KMS-11 (cell line): ENCODE measurements around the gene SPON1.

Experiments used
- H2AFZ ChIP-seq: fragments of 200-600 bp; sonication (generic); 2 replicates; pipeline ENCODE4 v1.6.1; 2016; ENCODE audit warnings: antibody characterized with exemption, mixed run types, low read depth
- H3K27ac ChIP-seq: fragments of 200-600 bp; sonication (generic); 2 replicates; pipeline ENCODE4 v1.6.1; 2016; ENCODE audit warnings: mild to moderate bottlenecking, mixed run types
- H3K27me3 ChIP-seq: fragments of 200-600 bp; sonication (generic); 2 replicates; pipeline ENCODE4 v1.6.1; 2017; ENCODE audit warnings: mild to moderate bottlenecking, low read depth, mixed run types, moderate library complexity; ENCODE audit not compliant: insufficient read depth
- H3K36me3 ChIP-seq: fragments of 200-600 bp; sonication (generic); 2 replicates; pipeline ENCODE4 v1.6.1; 2017; ENCODE audit warnings: mild to moderate bottlenecking, mixed run types; ENCODE audit not compliant: insufficient read depth
- H3K4me1 ChIP-seq: fragments of 200-600 bp; sonication (generic); 2 replicates; pipeline ENCODE4 v1.6.1; 2016; ENCODE audit warnings: mild to moderate bottlenecking, low read depth, mixed run types; ENCODE audit not compliant: poor library complexity, severe bottlenecking
- H3K4me2 ChIP-seq: fragments of 200-600 bp; sonication (generic); 2 replicates; pipeline ENCODE4 v1.7.0; 2016; ENCODE audit warnings: mild to moderate bottlenecking, mixed run types
- H3K4me3 ChIP-seq: fragments of 200-600 bp; sonication (generic); IDR thresholded peaks from 2 replicates; pipeline ENCODE4 v1.6.1; 2017; ENCODE audit warnings: low read depth, low read length, mixed read lengths; ENCODE audit not compliant: insufficient read depth
- H3K79me2 ChIP-seq: fragments of 200-600 bp; sonication (generic); 2 replicates; pipeline ENCODE4 v1.6.1; 2016; ENCODE audit warnings: low read depth, mixed run types; ENCODE audit not compliant: insufficient read depth
- H3K9ac ChIP-seq: fragments of 200-600 bp; sonication (generic); 2 replicates; pipeline ENCODE4 v1.6.1; 2016; ENCODE audit warnings: mild to moderate bottlenecking, mixed run types
- H4K20me1 ChIP-seq: fragments of 200-600 bp; sonication (generic); 2 replicates; pipeline ENCODE4 v1.6.1; 2016; ENCODE audit warnings: mild to moderate bottlenecking, mixed run types; ENCODE audit not compliant: insufficient read depth
- CTCF ChIP-seq: fragments of 200-600 bp; sonication (generic); conservative IDR thresholded peaks from 2 replicates; pipeline ENCODE4 v1.6.1; 2017; ENCODE audit warnings: low read depth, mild to moderate bottlenecking, antibody characterized with exemption, low read length, moderate library complexity, mixed read lengths

Gene SPON1

GRCh38 chr11:14258221-14258935 lies 295.9 kb downstream of the SPON1 start:
- Histone ChIP-seq H3K36me3 (no peaks in the 10 kb centered on the region), H3K27me3 (no peaks in the 10 kb centered on the region), H4K20me1 (no peaks in the 10 kb centered on the region), H3K27ac (no peak overlapping the region), H3K4me3 (no peak overlapping the region), H3K79me2 (no peaks in the 10 kb centered on the region), H3K9ac (no peak overlapping the region), H3K4me2 (no peak overlapping the region), H2AFZ (no peak overlapping the region), H3K4me1 (no peaks in the 10 kb centered on the region)
- TF ChIP-seq CTCF, result no peak

GRCh38 chr11:14259186-14259784 lies 296.8 kb downstream of the SPON1 start:
- TF ChIP-seq CTCF, result no peak
- Histone ChIP-seq H4K20me1 (no peaks in the 10 kb centered on the region), H3K9ac (no peak overlapping the region), H3K4me3 (no peak overlapping the region), H3K27me3 (no peaks in the 10 kb centered on the region), H3K79me2 (no peaks in the 10 kb centered on the region), H3K4me1 (no peaks in the 10 kb centered on the region), H3K36me3 (no peaks in the 10 kb centered on the region), H2AFZ (no peak overlapping the region), H3K27ac (no peak overlapping the region), H3K4me2 (no peak overlapping the region)

- H3K4me3 ChIP-seq, result no peak overlapping the region
- TF ChIP-seq CTCF, result no peak
- no peaks in the 10 kb centered on the region for H3K27me3 ChIP-seq
- H2AFZ ChIP-seq, result no peak overlapping the region
- no peak overlapping the region for H3K9ac ChIP-seq
- no peaks in the 10 kb centered on the region for H3K36me3 ChIP-seq
- H3K27ac ChIP-seq, result no peak overlapping the region
- H3K4me1 ChIP-seq, result no peaks in the 10 kb centered on the region
- no peaks in the 10 kb centered on the region for H3K79me2 ChIP-seq
- no peak overlapping the region for H3K4me2 ChIP-seq
- no peaks in the 10 kb centered on the region for H4K20me1 ChIP-seq
These were observed 297.4 kb downstream of the SPON1 start for GRCh38 chr11:14259878-14260277.

GRCh38 chr11:14261066-14261465 lies 298.5 kb downstream of the SPON1 start:
- Histone ChIP-seq H3K27ac (no peak overlapping the region), H2AFZ (no peak overlapping the region), H3K4me2 (no peak overlapping the region), H3K4me1 (no peaks in the 10 kb centered on the region), H4K20me1 (no peaks in the 10 kb centered on the region), H3K27me3 (no peaks in the 10 kb centered on the region), H3K9ac (no peak overlapping the region), H3K4me3 (no peak overlapping the region), H3K36me3 (no peaks in the 10 kb centered on the region), H3K79me2 (no peaks in the 10 kb centered on the region)
- TF ChIP-seq CTCF, result no peak
